ENCODE data around the gene ANKRD39. TPM values are rescaled to one million over a fixed set of nuclear protein-coding genes. Genes with fewer than 3 reads are reported as not detected.

The ANKRD39 gene
- total RNA-seq, 4 donors from 2014 or later, result 5.8 to 17.3 (median 15.4) TPM

DNA sequence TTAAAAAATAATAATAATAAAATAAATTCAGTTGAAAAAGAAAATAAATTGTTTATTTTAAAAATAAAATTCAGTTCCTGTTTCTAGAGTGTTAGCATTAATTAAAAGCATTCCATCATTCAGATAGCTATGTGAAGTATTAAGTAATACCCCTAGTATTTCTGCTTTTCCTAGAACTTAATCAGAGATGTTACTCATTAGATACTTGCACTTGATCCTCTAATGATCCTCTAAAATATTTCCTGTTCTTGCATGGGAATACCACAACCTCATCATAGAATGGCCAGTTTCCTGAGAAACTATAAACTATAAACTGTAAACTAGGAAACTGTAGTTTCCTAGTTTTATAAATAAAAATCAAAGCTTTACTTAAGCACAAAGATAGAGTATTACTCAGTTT is 52.8 kb downstream of the ANKRD39 start:
- H3K27ac ChIP-seq, result no peak overlapping the region
- DNase-seq, result no peak
- peaks cover 0 to 16% (median 7%) of the 10 kb centered on the region in 4 donors for H3K4me1 ChIP-seq
- H3K36me3 ChIP-seq, result peaks cover 0 to 52% (median 0%) of the 10 kb centered on the region in 3 donors
- TF ChIP-seq POLR2A (IDR thresholded peaks at IDR 0.05), result no peak
- TF ChIP-seq, protein P1, sequence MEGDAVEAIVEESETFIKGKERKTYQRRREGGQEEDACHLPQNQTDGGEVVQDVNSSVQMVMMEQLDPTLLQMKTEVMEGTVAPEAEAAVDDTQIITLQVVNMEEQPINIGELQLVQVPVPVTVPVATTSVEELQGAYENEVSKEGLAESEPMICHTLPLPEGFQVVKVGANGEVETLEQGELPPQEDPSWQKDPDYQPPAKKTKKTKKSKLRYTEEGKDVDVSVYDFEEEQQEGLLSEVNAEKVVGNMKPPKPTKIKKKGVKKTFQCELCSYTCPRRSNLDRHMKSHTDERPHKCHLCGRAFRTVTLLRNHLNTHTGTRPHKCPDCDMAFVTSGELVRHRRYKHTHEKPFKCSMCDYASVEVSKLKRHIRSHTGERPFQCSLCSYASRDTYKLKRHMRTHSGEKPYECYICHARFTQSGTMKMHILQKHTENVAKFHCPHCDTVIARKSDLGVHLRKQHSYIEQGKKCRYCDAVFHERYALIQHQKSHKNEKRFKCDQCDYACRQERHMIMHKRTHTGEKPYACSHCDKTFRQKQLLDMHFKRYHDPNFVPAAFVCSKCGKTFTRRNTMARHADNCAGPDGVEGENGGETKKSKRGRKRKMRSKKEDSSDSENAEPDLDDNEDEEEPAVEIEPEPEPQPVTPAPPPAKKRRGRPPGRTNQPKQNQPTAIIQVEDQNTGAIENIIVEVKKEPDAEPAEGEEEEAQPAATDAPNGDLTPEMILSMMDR (IDR thresholded peaks at IDR 0.05), result no peak
- no peak overlapping the region for H3K4me3 ChIP-seq
- no peaks in the 10 kb centered on the region for H3K27me3 ChIP-seq
- no peaks in the 10 kb centered on the region for H3K9me3 ChIP-seq

DNA sequence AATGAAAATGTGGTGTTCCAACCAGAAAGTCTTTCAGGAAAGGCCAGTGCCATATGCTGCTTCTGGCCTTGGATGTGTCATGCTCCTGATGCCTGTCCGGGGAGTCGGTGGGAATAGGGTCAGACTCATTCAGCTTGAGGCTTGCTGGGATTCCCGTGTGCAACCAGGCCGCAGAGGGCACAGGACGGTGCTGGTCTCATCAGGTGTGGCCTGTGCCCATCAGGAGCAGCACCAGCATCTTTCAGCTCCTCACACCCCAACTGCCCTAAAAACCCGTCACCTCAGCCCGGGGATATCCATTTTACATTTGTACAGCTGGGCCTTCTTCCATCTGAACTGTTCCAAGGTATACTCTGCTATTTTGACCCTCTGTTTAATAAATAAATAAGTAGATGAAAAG is 55.1 kb downstream of the ANKRD39 start:
- peaks cover 0 to 13% (median 5%) of the 10 kb centered on the region in 4 donors for H3K4me1 ChIP-seq
- peaks cover 0 to 50% (median 0%) of the 10 kb centered on the region in 3 donors for H3K36me3 ChIP-seq

DNA sequence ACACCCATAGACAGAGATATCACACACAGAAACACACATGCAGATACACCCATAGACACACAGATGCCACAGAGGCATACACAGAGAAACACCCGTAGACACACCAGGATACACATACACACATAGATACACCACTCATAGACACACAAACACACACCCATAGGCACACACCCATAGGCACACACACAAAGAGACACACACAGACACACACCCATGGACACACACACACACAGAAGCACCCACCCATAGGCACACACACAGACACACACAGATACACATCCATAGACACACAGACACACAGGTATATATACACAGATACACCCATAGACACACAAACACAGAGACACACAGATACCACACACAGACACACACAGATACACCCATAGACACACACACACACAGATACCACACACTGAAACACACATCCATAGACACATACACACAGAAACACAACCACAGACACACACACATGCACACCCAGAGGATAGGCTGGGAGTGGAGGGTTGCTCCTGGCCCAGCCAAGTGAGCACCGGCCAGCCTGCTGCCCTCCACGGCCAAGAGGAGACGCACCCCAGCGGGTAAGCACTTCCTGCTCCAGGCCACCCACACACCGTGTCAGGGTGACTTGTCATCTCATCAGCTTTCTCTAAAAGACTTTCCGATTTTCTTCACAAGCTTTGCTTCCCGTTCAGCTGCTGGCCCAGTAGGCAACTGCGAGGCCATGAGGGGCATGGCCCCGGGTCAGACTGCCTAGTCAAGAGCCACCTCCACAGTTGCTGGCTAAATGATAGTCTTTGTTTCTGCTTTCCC is 55.8 kb downstream of the ANKRD39 start:
- Histone ChIP-seq H3K36me3 (peaks cover 0 to 58% (median 0%) of the 10 kb centered on the region in 3 donors), H3K27me3 (no peaks in the 10 kb centered on the region), H3K4me1 (peaks cover 0 to 13% (median 5%) of the 10 kb centered on the region in 4 donors), H3K27ac (peak overlapping the region in 3 of 4 donors; percentile 33 to 50 (median 46)), H3K9me3 (no peaks in the 10 kb centered on the region), H3K4me3 (no peak overlapping the region)
- peak; percentile 26 to 72 (median 70) for DNase-seq
- no peak for TF ChIP-seq POLR2A (IDR thresholded peaks at IDR 0.05)
- TF ChIP-seq, protein P1 (IDR thresholded peaks at IDR 0.05), result no peak

More for the DNA sequence above, 55.1 kb downstream of the ANKRD39 start:
- Histone ChIP-seq H3K27ac (peak overlapping the region in 2 of 4 donors; percentile 33 to 46), H3K27me3 (no peaks in the 10 kb centered on the region), H3K4me3 (no peak overlapping the region), H3K9me3 (no peaks in the 10 kb centered on the region)
- peak in 1 of 3 donors; percentile 34 for DNase-seq
- TF ChIP-seq POLR2A (IDR thresholded peaks at IDR 0.05), result no peak
- TF ChIP-seq, protein P1 (IDR thresholded peaks at IDR 0.05), result no peak

DNA sequence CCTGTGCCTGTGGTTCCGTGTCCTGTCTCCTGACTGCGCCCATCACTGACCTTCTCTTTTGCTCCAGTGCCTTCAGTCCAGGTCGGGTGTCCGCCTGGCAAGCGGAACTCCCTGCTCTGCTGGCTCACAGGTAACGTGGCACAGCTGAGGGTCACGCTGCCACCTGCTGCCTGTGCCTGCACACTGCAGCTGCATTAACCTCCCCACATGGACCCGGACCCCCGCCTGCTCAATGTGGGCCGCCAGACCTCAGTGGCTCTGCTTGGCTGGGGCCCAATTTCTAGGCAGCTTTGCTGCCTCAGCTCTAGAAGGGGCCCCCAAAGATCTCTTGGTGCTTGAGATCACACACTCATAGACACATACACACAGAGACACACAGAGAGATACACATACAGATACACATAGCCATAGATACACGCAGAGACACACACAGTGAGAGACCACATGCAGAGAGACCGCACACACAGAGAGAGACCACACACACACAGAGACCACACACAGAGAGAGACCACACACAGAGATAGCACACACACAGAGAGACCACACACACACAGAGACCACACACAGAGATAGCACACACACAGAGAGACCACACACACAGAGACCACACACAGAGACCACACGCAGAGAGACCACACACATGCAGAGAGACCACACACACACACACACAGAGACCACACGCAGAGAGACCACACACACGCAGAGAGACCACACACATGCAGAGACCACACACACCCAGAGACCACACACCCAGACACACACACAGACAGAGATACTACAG is 56.6 kb downstream of the ANKRD39 start:
- Histone ChIP-seq H3K36me3 (peaks cover 0 to 60% (median 0%) of the 10 kb centered on the region in 3 donors), H3K27ac (peak overlapping the region in 2 of 4 donors; percentile 18 to 46), H3K27me3 (no peaks in the 10 kb centered on the region), H3K4me1 (peaks cover 0 to 11% (median 5%) of the 10 kb centered on the region in 4 donors), H3K4me3 (no peak overlapping the region), H3K9me3 (no peaks in the 10 kb centered on the region)
- DNase-seq, result peak; percentile 83 to 92 (median 86)
- TF ChIP-seq, protein P1 (IDR thresholded peaks at IDR 0.05), result peak; percentile 77 to 95 (median 89)
- no peak for TF ChIP-seq POLR2A (IDR thresholded peaks at IDR 0.05)

Data from Peyer's patch (tissue), 4 donors.